GM21619 (cell line): Measurements from ENCODE around the gene PRDM5.
"Not testable (repeated sequence)": the region's sequence is repeated elsewhere in the genome, so short reads cannot be mapped to it uniquely, and the experiment has no call there.

ENCODE experiments used
- ATAC-seq: cut with Tn5 transposase; IDR thresholded peaks from one replicate; pipeline ENCODE4 v1.9.1; 2021; ENCODE audit not compliant: unreplicated experiment

PRDM5 gene

DNA sequence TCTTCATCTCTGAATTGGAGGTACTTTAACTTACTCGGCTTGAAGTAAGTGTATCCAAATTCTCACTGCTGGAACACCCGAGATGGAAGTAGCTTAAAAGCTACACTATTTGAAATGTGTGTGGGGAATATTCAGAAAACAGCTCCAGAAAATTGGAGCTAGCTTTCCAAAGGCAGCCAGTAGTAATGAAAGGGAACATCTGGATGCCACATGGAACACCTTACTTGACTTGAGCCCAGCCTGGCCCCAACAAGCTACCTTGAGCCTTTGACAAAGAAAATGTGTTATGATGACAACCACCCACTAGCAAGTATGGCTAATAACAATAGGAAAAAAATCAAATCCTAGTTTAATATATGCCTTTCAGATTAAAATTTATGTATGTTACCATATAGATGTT lies 161.5 kb downstream of the PRDM5 start:
- ATAC-seq: no peak

DNA sequence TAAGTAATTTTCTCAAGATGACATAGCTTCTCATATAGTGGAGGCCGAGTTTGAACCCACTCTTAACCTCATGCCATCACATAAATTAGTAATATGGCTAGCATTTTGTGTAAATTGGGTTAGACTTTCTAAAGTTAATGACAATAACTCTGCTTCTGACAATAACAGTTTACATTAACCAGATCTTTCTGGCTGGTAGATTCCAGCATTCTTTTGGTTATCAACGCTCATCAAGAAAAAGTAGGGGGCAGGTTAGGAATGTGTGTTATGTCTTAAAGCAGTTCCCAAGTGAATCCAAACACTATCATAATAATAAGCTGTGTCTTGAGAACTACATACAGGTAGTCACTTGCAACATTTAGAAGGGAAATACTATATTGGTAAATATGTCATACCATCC lies 162.5 kb downstream of the PRDM5 start:
- no peak for ATAC-seq

DNA sequence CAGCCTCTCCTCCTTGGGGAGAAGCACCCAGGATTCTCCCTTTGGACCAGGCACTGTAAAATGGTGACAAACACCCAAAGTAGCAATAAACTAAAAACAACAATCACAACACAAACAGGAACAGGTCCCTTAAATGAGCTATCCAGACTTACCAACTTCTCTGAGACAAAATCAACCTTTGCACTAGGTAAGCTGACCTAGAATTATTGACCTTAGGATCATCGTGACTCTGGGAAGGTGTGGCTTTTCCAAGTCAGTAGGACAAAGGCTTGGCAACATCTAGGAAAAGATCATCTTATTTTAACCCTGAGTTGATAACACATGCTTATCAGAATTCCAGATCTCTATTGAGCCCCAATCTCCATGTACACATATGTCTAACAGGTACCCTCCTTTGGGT lies 166.7 kb downstream of the PRDM5 start:
- no peak for ATAC-seq

DNA sequence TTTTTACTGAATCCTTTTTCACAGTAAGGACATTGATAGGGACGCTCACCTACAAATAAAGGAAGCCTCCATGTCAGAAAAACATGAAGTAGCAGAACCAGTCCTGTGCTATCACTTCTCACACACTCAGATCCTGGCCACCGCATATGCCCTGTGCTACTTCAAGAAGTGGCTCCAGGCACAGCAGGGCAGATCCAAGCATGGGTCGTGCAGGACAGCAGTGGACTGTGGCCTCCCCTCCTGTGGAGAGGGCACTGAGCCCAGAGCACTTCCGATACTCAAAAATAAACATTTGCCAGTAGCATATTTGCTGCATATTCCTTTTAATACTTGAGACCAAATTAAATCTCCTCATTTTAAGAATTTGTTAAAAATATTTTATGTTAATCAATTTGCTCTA lies 167.9 kb downstream of the PRDM5 start:
- no peak for ATAC-seq

DNA sequence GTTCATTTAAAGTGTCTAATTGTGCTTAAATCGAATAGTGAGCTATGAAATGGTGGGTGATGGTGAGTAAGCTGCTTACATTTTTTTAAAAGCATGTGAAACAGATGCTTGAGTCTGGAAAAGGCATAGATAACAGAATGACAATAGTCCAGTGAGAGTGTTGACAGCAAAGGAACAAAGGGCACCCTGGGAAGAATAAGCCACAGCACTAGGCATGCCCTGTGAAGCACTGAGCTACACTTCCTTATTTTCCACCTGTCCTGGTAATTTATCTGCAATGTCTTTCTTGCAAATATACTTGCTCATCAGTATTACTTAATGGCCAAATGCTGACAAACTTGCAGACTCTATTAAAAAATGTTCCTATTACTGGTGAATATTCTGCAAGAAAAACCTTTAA lies 168.7 kb downstream of the PRDM5 start:
- ATAC-seq: no peak

DNA sequence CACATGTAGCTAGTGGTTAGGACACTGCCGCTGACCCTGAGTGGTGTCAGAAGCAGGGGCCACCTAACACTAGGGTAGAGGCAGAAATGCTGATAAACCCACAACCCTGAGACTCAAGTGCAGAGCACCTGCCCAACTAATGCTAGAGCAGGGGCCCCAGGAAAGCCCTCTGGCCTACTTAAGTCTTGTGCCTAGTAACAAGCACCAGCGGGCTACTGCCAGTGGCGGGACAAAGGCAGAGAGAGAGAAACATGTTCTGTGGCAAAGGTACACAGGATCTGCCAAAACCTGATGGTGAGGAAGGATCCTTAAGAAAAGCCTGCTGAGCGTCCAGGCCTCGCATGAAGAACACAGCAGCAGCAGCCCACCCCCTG lies 172.4 kb downstream of the PRDM5 start:
- no peak for ATAC-seq

DNA sequence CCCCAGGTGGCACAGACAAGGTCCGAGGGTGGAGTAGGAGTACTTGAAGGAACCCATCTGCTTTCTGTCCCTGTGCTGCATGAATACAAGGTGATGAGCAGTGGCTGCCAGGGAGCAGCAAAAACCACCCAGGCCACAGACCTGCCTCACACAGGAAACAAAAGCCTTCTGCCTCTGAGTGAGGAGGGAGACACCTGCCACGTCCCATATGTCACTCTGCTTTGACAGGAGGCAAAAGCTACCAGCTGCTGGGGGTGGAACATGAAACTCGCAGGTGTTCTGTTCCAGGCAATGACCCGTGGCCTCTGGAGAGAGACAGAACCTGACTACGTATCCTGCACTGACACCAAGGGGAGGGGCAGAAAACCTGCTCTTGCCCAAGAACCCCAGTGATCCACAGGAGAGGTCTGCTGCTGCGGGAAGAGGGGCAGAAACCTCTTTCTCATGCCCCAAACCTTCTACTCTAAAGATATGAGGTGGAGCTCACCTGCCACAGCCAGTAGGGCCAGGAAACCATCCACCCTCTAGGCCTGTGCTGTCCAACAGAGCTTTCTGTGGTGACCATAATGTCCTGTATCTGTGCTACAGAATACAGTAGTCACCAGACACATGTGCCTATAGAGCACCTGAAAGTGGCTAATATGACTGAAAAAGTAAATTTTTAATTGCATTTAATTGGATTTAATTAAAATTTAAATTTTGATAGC lies 172.9 kb downstream of the PRDM5 start:
- peak; percentile 96 for ATAC-seq

DNA sequence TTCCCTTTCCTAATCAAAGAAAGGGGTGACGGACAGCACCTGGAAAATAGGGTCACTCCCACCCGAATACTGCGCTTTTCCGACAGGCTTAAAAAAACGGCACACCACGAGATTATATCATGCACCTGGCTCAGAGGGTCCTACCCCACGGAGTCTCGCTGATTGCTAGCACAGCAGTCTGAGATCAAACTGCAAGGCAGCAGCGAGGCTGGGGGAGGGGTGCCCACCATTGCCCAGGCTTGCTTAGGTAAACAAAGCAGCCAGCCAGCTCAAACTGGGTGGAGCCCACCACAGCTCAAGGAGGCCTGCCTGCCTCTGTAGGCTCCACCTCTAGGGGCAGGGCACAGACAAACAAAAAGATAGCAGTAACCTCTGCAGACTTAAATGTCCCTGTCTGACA lies 180.9 kb downstream of the PRDM5 start:
- not testable (repeated sequence) for ATAC-seq

DNA sequence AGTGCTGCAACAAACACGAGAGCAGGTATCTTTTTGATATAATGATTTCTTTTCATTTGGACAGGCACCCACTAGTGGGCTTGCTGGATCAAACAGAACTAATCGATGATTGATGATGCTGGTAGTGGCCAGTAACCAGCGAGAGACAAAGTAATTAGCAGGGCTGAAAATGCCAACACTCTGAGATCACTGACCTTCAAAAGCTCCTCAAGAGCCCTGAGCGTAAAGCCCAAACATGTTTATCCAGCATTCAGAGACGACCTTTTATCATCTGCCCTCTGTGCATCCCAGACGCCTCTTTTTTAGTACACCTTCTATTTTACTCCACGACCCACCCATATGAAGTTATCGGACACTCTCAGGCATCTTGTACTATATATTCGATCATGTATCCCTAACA lies 186.2 kb downstream of the PRDM5 start:
- no peak for ATAC-seq

DNA sequence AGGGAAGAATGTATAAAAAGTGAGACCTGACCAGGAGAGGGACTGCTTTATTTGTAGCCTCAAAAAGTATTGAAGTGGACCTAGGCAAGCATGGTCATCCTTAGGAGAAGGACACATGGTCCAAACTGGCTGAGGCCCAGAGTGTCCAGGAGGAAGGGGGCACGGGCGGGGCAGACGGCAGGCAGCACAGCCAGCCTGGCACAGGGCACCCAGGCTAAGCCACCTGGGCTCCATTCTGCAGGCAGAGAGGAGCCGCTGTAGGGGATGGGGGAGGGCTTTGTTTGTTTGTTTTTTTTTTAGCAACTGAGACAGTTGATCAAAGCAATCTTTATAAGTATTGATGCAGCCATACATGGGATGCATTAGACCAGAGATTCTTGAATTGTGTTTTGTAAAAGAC lies 188.6 kb downstream of the PRDM5 start:
- ATAC-seq: no peak

DNA sequence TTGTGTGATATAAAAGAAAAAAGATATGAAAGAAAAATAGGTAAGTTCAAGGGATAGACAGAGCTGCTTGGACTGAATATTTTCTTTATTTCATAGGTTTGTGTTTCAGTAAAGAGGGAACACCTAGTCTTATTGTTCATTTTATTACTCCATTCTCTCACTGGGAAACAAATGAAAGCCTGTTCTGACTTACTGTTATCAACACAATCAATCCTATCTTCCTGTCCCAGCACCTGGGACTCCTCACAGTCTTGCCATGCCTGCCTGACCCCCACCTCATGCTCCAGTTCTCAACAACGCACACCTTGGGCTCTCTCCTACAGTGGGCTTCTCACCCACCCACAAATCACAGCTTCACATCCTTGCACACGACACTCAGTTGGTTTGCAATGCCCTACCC lies 189.5 kb downstream of the PRDM5 start:
- no peak for ATAC-seq

DNA sequence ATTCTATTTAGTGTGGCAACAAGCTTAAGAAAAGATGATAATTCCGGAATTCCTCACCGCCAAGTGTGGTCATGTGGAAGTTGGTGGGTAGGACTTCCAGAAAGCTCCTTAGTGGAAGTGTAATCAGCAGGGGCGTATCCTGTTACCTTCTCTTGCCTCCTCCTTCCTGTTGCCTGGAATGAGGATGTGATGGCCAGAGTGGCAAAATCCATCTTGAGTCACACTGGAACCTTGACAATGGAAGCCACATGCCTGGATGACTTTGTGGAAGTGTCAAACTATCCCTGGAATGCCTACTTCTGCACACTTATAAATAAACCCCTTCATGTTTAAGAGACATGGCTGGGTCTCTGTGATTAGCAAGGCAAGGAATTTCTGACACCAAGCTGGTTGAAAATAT lies 191.0 kb downstream of the PRDM5 start:
- no peak for ATAC-seq

DNA sequence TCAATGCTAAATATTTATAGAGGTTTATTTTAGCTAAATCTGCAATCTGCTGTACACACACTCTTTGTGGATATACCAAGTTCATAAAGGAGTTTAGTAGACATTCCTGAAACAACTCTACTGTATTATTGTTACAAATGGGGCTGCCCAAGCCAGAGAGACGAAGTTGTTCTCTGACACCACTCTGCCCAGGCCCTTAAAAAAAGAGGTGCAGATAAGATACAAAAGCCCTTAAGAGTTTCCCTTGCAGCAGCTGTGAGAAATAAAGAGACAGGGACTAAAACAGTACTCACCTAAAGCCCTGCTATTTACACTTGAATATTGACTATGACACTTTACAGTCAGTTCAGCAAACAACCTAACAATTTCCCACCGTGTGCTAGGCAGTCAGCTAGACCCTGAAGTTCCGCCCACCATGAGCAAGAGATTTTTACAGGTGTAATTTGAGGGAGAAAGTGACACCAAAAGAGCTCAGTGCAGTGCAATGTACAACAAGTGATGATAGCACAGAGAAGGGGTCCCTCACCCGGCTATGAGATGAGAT lies 191.7 kb downstream of the PRDM5 start:
- ATAC-seq: no peak

DNA sequence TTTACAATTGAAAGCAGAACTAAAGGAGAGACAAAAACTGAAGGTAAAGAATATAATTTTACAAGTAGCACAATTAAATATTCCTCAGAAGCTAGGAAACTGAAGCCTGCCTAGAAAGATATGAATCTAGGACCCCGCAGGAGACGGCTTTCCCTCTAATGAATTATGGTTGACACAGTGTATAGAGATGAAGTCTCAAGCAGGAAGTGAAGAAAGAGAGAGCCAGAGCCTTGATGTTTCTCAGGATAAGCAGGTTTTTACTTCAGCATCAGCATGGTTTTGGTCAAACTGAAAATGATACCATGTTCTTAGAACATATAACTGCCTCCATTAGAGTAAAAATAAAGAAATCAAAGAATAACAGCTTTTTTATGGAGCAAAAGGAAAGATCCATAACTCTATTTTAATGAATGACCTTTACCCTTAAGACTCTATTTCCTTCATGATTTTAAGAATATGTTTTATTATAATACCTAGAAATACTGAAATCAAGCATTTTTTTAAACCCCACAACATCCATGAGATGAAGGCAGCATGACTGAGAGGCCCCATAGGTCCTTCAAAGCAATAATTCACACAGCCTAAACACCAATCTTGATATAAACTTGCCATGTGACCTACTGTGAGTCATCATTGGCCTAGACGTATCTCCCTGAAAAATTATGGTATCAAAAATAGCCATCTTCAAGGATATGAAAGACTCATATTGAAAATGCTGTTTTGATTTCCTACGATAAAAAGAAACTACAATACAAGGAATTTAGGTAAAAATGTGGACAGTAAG lies 193.4 kb downstream of the PRDM5 start:
- ATAC-seq: no peak

DNA sequence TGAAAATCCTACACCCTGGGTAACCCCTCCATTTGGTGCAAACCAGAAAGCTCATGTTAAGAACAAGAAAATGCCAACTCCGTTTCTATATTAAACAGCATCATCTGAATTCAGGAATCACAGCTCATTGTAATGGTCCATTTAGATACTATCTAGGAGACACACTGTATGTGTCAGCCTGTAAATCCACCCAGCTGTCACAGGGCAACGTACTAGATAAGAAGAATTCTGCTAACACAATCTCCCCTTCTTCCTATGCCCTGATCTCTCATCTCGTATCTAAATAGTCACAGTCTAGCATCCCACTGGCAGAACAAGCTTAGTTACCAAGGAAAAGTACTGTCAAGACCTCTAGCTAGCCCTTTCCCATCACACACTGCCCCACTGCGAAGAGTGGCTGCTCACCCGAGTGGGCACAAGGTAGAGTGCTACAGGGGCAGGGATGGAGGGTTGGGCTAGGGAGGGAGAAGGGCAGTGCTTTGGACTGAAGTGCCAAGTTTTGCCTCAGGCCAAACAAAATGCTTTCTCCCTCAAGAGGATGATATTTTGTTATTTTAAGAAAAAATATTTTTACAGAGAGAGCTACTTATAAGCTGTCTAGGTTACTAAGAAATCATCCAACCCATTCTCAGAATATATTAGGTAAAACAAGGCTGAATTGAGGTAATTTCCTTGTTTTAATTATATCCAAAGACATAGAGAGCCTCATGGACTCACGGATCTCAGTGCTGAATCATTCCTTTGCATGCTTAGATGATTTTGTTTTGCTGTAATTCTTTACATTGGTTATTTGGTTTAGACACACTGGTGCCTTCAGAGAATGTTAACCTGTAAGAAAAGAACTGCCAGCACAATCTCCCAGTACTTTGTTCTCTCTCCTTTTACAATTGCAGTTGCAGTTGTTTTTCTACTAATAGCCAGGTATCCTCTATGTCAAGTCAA lies 196.6 kb downstream of the PRDM5 start:
- ATAC-seq: no peak

DNA sequence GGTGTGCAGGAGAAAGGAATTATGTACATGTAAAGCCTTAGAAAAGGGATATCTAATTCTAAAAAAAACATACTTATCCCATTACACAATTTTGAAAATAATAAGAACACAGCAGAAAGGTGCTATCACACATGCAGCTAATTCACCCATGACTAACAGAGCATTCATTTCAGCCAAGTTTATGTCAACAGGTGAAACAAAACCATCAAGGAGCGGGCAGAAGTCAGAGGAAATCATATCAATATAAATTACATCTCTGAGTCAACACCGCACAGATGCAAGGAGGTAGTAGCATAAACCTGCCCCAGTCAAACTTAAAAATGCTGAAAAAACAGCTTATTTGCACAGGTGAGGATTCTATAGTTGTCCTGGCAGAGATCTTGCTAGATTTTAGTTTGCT lies 197.9 kb downstream of the PRDM5 start:
- ATAC-seq: no peak

DNA sequence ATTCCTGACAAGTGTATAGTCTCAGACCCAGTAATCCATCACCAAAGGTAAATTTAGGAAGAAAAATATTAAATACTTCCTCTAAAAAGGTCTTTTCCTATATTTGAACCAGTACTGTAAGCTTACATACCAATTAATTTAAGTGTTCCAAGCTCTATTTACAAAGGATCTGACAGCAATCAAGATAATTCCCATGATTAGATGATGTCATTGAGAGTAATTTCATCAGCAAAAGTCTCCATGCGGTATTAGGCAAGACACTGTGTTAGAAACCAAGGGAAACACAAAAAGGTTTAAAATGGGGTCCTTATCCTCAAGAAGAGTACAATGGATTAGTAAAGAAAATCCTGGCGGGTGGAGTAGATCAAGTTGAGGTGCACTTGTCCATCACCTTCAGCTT lies 198.5 kb downstream of the PRDM5 start:
- ATAC-seq: no peak

DNA sequence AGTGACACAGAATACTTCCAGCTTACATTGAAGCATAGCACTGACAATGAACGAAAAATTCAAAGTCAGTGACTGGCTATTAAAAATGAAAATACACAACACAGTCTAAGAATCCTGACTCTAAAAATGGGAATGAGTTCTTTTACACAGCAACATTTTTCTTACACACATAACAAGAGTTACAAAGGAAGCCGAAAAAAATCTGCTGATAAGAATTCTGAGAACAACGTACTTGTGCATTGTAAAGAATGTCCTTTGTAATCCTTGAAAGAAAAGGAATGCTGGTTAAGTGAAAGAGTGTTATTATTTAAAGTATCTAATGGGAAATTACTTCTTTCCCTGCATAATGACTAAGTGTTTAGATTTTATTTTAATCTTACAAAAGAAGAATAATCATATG lies 199.4 kb downstream of the PRDM5 start:
- no peak for ATAC-seq

DNA sequence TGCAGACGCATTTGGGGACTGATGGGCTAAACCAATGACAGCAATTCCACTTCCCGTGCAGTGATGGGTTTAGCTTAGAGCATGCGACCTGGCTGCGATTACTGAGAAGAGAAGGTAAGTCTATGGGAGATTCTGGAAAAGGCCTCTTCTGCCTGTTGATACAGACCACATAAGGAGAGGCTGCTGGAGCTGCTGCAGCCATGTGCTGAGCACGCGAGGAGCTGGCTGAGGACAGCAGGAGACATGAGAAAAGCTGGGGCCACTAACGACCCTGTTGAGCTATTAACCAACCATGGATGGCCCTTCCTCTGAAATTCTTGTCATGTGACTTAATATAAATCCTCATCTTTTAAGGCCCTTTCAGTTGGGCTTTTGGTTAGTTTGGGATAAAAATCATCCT lies 199.9 kb downstream of the PRDM5 start:
- ATAC-seq: no peak

DNA sequence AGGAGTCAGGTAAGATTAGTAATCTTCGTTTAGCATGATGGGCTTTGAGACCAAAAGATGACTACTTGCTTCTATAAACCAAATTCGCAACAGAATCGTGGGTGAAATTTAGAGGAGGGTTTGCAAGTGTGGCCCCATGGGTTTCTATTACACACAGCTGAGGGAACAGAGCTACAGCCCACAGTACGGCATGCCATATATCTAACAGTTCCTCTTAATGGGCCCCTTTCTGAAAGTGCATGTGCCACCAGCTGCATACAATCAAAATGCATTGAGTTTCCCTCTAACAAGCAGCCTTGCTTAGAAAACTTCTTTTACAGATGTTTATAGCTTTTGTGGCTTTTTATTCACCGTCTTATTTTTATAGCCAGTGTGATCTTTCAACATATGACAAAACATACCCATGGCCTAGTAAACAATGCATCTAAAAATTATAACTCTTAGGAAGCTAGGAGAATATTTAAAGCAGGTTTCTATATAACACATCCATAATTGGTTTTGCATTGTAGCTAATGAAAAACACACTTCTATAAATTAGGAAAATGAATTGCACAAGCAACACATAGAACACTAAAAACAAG lies 202.1 kb downstream of the PRDM5 start:
- no peak for ATAC-seq

DNA sequence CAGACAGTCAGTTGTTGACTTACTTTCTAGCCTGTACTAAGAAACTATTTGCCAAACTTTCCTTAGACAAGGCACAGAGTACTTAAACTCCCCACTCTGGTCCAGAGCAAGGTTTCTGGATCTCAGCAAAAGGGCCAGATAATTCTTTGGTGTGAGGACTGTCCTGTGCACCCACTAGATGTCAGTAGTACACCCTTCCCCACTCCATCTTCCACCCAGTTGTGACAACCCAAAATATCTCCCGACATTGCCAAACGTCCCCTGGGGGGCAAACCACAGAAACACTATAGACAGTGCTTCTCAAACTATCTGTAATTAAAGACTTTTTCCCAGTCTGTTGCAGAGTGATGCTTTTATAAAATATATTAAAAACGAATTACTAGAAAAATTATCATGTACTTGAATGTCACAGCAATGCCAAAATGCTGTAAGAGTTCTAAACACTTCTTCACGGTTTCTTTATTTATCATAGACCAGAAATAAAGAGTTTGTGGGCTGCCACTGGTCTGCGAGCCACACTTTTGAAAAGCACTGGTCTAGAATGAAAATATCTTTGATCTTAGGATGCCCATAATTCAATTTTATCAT lies 203.5 kb downstream of the PRDM5 start:
- ATAC-seq: peak; percentile 78
